LNCAP (cell line): Measurements from ENCODE around the gene FGF8.

Experiments used
- CTCF ChIP-seq: fragments of 450-650 bp; IDR thresholded peaks from 2 replicates; pipeline ENCODE4 v1.5.1; 2017; ENCODE audit warnings: mild to moderate bottlenecking

Gene FGF8

GRCh38 chr10:101748496-101748895, 27.4 kb downstream of the FGF8 start:
- no peak for TF ChIP-seq CTCF

- no peak for TF ChIP-seq CTCF
These were observed 30.7 kb downstream of the FGF8 start for GRCh38 chr10:101745074-101745696.

GRCh38 chr10:101744267-101744666, 31.6 kb downstream of the FGF8 start:
- no peak for TF ChIP-seq CTCF

GRCh38 chr10:101741938-101742337, 34.0 kb downstream of the FGF8 start:
- no peak for TF ChIP-seq CTCF

- TF ChIP-seq CTCF: no peak
These were observed 39.2 kb downstream of the FGF8 start for GRCh38 chr10:101736666-101737065.

GRCh38 chr10:101732096-101732495, 43.8 kb downstream of the FGF8 start:
- TF ChIP-seq CTCF: no peak

GRCh38 chr10:101726115-101726387, 49.9 kb downstream of the FGF8 start:
- no peak for TF ChIP-seq CTCF
